ENCODE measurements around the gene SHCBP1. TPM values are rescaled to one million over a fixed set of nuclear protein-coding genes. Genes with fewer than 3 reads are reported as not detected.

The SHCBP1 gene
- total and polyA plus RNA-seq, 2 of the 13 experiments (the other 11 are each of a cell fraction or from before 2014, with no cell fraction given): 15.7 to 33.0 TPM

DNA sequence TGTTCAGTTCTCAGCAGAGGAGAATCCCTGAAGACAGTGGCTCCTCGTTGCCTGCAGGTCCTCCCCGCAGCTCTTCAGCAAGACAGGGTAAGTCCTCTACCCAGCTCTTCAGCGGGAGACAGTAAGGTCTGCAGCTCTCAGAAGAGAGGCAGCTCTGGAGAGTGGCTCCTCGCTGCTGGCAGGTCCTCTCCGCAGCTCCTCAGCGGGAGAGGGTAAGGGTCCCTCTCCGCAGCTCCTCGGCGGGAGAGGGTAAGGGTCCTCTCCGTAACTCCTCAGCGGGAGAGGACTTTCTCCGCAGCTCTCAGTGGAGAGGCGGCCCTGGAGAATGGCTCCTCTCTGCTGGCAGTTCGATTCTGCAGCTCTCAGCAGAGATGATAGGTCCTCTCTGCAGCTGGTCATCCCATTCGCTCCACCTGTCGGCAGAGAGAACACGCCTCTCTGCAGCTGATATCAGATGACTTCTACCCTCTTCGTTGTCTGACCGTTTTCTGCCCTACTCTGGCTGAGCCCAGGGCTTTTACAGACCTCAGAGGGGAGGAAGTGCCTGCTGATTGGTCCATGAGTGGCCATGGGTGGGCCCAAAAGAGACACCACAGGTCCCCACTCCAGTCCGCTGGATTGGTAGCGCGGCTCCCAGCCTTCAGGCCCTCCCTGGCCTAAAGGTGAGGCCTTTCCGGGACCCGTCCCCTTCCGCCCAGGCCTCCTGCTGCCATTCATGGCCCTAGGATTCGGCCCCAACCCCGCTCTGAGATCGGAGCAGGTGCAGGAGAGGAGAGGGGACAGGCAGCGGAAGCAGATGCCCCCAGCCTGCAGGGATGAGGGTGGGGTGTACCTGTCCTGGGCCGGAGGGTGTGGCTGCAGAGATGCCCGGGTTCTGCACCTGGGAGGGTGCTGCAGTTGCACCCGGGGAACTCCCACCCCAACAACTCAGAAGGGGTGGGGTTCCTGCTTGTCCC, 11.9 kb upstream of the SHCBP1 start (continued):
- TF ChIP-seq, protein P1, sequence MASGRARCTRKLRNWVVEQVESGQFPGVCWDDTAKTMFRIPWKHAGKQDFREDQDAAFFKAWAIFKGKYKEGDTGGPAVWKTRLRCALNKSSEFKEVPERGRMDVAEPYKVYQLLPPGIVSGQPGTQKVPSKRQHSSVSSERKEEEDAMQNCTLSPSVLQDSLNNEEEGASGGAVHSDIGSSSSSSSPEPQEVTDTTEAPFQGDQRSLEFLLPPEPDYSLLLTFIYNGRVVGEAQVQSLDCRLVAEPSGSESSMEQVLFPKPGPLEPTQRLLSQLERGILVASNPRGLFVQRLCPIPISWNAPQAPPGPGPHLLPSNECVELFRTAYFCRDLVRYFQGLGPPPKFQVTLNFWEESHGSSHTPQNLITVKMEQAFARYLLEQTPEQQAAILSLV (CRISPR knock-in tag; IDR thresholded peaks at IDR 0.05; ENCODE audit: borderline replicate concordance): peak; percentile 24; the same call in 1 of the 2 replicates
- TF ChIP-seq ZNF274 (CRISPR knock-in tag; IDR thresholded peaks at IDR 0.05) (no peak; the same call in 1 of the 2 replicates), ZNF839 (CRISPR knock-in tag; IDR thresholded peaks at IDR 0.05; ENCODE audit: borderline replicate concordance) (no peak; the same call in 1 of the 2 replicates), MYC (CRISPR knock-in tag; IDR thresholded peaks at IDR 0.05; ENCODE audit: borderline replicate concordance) (no peak), MEIS2 (CRISPR knock-in tag; IDR thresholded peaks at IDR 0.05) (peak; percentile 27; the same call in 1 of the 2 replicates), RORA (CRISPR knock-in tag; IDR thresholded peaks at IDR 0.05) (no peak), SNAPC2 (CRISPR knock-in tag; IDR thresholded peaks at IDR 0.05) (no peak), TAF1 (CRISPR knock-in tag; IDR thresholded peaks at IDR 0.05) (peak; percentile 92), ZFY (CRISPR knock-in tag; IDR thresholded peaks at IDR 0.05) (peak; percentile 89), MTF1 (CRISPR knock-in tag; IDR thresholded peaks at IDR 0.05) (no peak), ZNF333 (CRISPR knock-in tag; IDR thresholded peaks at IDR 0.05; ENCODE audit: borderline replicate concordance) (peak; percentile 97; the same call in 1 of the 2 replicates), ZNF17 (CRISPR knock-in tag; IDR thresholded peaks at IDR 0.05) (no peak), ZNF343 (CRISPR knock-in tag; IDR thresholded peaks at IDR 0.05) (0 out of 2 replicates have a peak, but pooled peaks have one; percentile 51), BHLHE40 (IDR thresholded peaks at IDR 0.05; ENCODE audit: low read length) (no peak)
- TF ChIP-seq, protein P2, sequence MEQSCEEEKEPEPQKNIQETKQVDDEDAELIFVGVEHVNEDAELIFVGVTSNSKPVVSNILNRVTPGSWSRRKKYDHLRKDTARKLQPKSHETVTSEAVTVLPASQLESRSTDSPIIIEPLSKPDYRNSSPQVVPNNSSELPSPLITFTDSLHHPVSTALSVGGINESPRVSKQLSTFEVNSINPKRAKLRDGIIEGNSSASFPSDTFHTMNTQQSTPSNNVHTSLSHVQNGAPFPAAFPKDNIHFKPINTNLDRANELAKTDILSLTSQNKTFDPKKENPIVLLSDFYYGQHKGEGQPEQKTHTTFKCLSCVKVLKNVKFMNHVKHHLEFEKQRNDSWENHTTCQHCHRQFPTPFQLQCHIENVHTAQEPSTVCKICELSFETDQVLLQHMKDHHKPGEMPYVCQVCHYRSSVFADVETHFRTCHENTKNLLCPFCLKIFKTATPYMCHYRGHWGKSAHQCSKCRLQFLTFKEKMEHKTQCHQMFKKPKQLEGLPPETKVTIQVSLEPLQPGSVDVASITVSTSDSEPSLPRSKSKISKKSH (CRISPR knock-in tag; IDR thresholded peaks at IDR 0.05; ENCODE audit: borderline replicate concordance): peak; percentile 63
- TF ChIP-seq, protein P3, sequence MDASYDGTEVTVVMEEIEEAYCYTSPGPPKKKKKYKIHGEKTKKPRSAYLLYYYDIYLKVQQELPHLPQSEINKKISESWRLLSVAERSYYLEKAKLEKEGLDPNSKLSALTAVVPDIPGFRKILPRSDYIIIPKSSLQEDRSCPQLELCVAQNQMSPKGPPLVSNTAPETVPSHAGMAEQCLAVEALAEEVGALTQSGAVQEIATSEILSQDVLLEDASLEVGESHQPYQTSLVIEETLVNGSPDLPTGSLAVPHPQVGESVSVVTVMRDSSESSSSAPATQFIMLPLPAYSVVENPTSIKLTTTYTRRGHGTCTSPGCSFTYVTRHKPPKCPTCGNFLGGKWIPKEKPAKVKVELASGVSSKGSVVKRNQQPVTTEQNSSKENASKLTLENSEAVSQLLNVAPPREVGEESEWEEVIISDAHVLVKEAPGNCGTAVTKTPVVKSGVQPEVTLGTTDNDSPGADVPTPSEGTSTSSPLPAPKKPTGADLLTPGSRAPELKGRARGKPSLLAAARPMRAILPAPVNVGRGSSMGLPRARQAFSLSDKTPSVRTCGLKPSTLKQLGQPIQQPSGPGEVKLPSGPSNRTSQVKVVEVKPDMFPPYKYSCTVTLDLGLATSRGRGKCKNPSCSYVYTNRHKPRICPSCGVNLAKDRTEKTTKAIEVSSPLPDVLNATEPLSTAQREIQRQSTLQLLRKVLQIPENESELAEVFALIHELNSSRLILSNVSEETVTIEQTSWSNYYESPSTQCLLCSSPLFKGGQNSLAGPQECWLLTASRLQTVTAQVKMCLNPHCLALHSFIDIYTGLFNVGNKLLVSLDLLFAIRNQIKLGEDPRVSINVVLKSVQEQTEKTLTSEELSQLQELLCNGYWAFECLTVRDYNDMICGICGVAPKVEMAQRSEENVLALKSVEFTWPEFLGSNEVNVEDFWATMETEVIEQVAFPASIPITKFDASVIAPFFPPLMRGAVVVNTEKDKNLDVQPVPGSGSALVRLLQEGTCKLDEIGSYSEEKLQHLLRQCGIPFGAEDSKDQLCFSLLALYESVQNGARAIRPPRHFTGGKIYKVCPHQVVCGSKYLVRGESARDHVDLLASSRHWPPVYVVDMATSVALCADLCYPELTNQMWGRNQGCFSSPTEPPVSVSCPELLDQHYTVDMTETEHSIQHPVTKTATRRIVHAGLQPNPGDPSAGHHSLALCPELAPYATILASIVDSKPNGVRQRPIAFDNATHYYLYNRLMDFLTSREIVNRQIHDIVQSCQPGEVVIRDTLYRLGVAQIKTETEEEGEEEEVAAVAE (CRISPR knock-in tag; IDR thresholded peaks at IDR 0.05; ENCODE audit: borderline replicate concordance): 0 out of 2 replicates have a peak, but pooled peaks have one; percentile 52
- TF ChIP-seq, protein P4, sequence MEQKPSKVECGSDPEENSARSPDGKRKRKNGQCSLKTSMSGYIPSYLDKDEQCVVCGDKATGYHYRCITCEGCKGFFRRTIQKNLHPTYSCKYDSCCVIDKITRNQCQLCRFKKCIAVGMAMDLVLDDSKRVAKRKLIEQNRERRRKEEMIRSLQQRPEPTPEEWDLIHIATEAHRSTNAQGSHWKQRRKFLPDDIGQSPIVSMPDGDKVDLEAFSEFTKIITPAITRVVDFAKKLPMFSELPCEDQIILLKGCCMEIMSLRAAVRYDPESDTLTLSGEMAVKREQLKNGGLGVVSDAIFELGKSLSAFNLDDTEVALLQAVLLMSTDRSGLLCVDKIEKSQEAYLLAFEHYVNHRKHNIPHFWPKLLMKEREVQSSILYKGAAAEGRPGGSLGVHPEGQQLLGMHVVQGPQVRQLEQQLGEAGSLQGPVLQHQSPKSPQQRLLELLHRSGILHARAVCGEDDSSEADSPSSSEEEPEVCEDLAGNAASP (CRISPR knock-in tag; IDR thresholded peaks at IDR 0.05; ENCODE audit: borderline replicate concordance): 0 out of 2 replicates have a peak, but pooled peaks have one; percentile 34

All from HepG2 (cell line).